Esophagus squamous epithelium (tissue), 5 donors: ENCODE results near the gene FOXO6. TPM values are rescaled to one million over a fixed set of nuclear protein-coding genes. Genes with fewer than 3 reads are reported as not detected.
A peak's percentile ranks its signal among the peaks of the same experiment; 100 is the strongest.

Source experiments
- DNase-seq: peaks from one replicate; lab custom pipeline; 2025; lab: John Stamatoyannopoulos, UW
- H3K27ac ChIP-seq, 4 donors: fragments of 200-600 bp; sonication (generic); one replicate each; pipeline ENCODE4 v1.5.1; 2016 to 2019; ENCODE audit warnings: mild to moderate bottlenecking in 1 of 4
- H3K27me3 ChIP-seq, 4 donors: fragments of 200-600 bp; sonication (generic); 1 replicate in 3 of 4; 2 replicates in 1 of 4; pipeline versions ENCODE4 v1.5.1 to v1.6.0; 2017 to 2021; ENCODE audit warnings: antibody characterized with exemption in 1 of 4
- H3K36me3 ChIP-seq, 3 donors: fragments of 200-600 bp; sonication (generic); one replicate each; pipeline ENCODE4 v1.5.1; 2016 to 2019
- H3K4me1 ChIP-seq, 3 donors: fragments of 200-600 bp; sonication (generic); one replicate each; pipeline ENCODE4 v1.5.1; 2017 to 2019
- H3K4me3 ChIP-seq, 4 donors: fragments of 200-600 bp; sonication (generic); 1 replicate in 3 of 4; 2 replicates in 1 of 4; pipeline ENCODE4 v1.5.1; 2016 to 2019; ENCODE audit warnings: mild to moderate bottlenecking in 2 of 4, moderate library complexity in 1 of 4
- H3K9me3 ChIP-seq, 3 donors: fragments of 200-600 bp; sonication (generic); one replicate each; pipeline ENCODE4 v1.5.1; 2016 to 2019
- CTCF ChIP-seq, 6 experiments: fragments of 450-650 bp in 4 of 6; fragments of 200-600 bp in 2 of 6; sonication (generic) in 2 of 6; IDR thresholded peaks; one replicate each; pipeline ENCODE4 v1.5.1; 2016 to 2019; ENCODE audit warnings: antibody characterized with exemption in 6 of 6, mild to moderate bottlenecking in 4 of 6, moderate library complexity in 4 of 6
- POLR2A ChIP-seq, 4 donors: fragments of 450-650 bp; IDR thresholded peaks; one replicate each; pipeline ENCODE4 v1.6.1; 2017; ENCODE audit warnings: antibody characterized with exemption in 4 of 4, mild to moderate bottlenecking in 4 of 4, moderate library complexity in 3 of 4
- WGBS, 2 donors: methylation state at CpG; one replicate each; pipeline ENCODE4 v1.1.5; 2018; 5-methylcytosine and 5-hydroxymethylcytosine counted together
- intact Hi-C: fragments of 100-400 bp; cut with DNase I; formaldehyde crosslinking; loops from one replicate; pipeline ENCODE4 v1.15.0; 2022
- total RNA-seq, 4 donors: library from RNA; depleted of rRNA; stranded (reverse); fragments of >200 nt; gene quantifications; one replicate each; pipeline ENCODE4 v1.1.0, GENCODE V29; 2016
- donor health status: DM: yes; HTN: yes; CAD: no.

Gene FOXO6
- total RNA-seq, 4 donors from 2014 or later, result 0.18 to 0.53 (median 0.38) TPM; not detected in 1

GRCh38 chr1:41430582-41430981 lies 69.3 kb downstream of the FOXO6 start:
- WGBS, 2 donors, result 67 to 70% methylated on average over 3 to 4 of the region's 4 CpGs
- Histone ChIP-seq H3K4me3 (no peak overlapping the region), H3K27me3 (peaks cover 0 to 23% (median 0%) of the 10 kb centered on the region in 4 donors), H3K4me1 (peaks cover 17 to 22% (median 18%) of the 10 kb centered on the region in 3 donors), H3K27ac (no peak overlapping the region), H3K36me3 (no peaks in the 10 kb centered on the region), H3K9me3 (no peaks in the 10 kb centered on the region)
- TF ChIP-seq CTCF (IDR thresholded peaks at IDR 0.05), result no peak
- TF ChIP-seq POLR2A (IDR thresholded peaks at IDR 0.05), result no peak
- intact Hi-C loops, result loop anchor here (5.0 kb wide), 1 partner anchor 163 kb away; no protein-coding TSS in a partner anchor
- no peak for DNase-seq

GRCh38 chr1:41431490-41432350 lies 70.5 kb downstream of the FOXO6 start:
- no peaks in the 10 kb centered on the region for H3K9me3 ChIP-seq
- no peak overlapping the region for H3K4me3 ChIP-seq
- no peak for TF ChIP-seq CTCF (IDR thresholded peaks at IDR 0.05)
- no peak for TF ChIP-seq POLR2A (IDR thresholded peaks at IDR 0.05)
- peaks cover 17 to 22% (median 18%) of the 10 kb centered on the region in 3 donors for H3K4me1 ChIP-seq
- intact Hi-C loops, result loop anchor here (5.0 kb wide), 1 partner anchor 164 kb away; no protein-coding TSS in a partner anchor
- H3K27me3 ChIP-seq, result peaks cover 0 to 34% (median 0%) of the 10 kb centered on the region in 4 donors
- DNase-seq, result no peak
- peak overlapping the region in 2 of 4 donors; percentile 51 to 62 for H3K27ac ChIP-seq
- H3K36me3 ChIP-seq, result no peaks in the 10 kb centered on the region
- WGBS, 2 donors, result 62 to 84% methylated on average over 5 to 6 of the region's 20 CpGs

Other genes starting within 250 kb of the FOXO6 start
- 10 to 100 TPM in 3 of 4 donors, 1 to 10 TPM in 1; 4.4 to 46.9 (median 16.3) TPM for gene SCMH1, start 119.1 kb upstream of the FOXO6 start, total RNA-seq
- 10 to 100 TPM in 1 of 4 donors, 1 to 10 TPM in 2, under 1 TPM in 1; 0.35 to 18.3 (median 1.4) TPM for gene EDN2, start 123.2 kb downstream of the FOXO6 start, total RNA-seq